ENCODE measurements around the gene JUNB. TPM values are rescaled to one million over a fixed set of nuclear protein-coding genes. Genes with fewer than 3 reads are reported as not detected.

Gene JUNB
- total RNA-seq (2014; rRNA removed; shearing (Covaris generic)): 34.8 and 39.7 TPM in 2 replicates

DNA sequence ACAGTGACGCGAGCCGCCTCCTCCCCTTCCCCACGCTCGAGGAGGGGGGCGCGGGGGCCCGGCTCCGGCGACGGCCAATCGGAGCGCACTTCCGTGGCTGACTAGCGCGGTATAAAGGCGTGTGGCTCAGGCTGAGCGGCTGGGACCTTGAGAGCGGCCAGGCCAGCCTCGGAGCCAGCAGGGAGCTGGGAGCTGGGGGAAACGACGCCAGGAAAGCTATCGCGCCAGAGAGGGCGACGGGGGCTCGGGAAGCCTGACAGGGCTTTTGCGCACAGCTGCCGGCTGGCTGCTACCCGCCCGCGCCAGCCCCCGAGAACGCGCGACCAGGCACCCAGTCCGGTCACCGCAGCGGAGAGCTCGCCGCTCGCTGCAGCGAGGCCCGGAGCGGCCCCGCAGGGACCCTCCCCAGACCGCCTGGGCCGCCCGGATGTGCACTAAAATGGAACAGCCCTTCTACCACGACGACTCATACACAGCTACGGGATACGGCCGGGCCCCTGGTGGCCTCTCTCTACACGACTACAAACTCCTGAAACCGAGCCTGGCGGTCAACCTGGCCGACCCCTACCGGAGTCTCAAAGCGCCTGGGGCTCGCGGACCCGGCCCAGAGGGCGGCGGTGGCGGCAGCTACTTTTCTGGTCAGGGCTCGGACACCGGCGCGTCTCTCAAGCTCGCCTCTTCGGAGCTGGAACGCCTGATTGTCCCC lies at the start of gene JUNB:
Gene JUNB, plus strand, starts transcription at position 142 of the 706 bp plus-strand sequence. Its CDS starts 286 bp downstream, at position 428.
- Histone ChIP-seq H3K27ac (peak within 1 kb of the TSS; percentile 20), H3K4me1 (peaks cover 24% of the 10 kb centered on the region), H3K27me3 (no peaks in the 10 kb centered on the region), H3K4me3 (peak within 1 kb of the TSS; percentile 80), H3K9me3 (replicated peaks) (no peaks in the 10 kb centered on the region), H3K36me3 (no peaks in the 10 kb centered on the region)
- peak; percentile 98 to 99 for DNase-seq

DNA sequence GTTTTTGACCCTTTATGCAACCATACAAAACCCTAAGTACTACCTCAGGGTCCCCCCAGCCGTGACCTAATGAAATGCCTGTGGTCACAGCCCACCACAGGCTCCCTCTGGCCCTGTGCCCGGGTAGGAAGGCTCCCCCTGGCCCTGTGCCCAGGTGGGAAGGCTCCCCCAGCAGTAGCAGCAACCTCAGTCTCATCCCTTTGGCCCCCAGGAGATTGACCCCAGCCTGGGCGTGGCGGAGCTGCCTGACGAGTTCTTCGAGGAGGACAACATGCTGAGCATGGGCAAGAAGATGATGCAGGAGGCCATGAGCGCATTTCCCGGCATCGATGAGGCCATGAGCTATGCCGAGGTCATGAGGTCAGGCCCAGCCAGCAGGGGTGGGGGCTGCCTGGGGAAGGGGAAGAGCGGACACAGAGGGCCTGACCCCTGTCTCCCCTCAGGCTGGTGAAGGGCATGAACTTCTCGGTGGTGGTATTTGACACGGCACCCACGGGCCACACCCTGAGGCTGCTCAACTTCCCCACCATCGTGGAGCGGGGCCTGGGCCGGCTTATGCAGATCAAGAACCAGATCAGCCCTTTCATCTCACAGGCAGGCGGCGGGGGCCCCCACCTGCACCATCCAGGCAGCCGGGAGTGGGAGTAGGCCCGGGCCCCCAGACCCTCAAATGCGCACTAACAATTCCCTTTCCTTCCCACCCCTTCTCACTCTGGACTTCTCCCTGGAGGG lies 46.0 kb upstream of the JUNB start:
- Histone ChIP-seq H3K27me3 (no peaks in the 10 kb centered on the region; the same call in 1 of the 2 replicates), H3K27ac (no peak overlapping the region), H3K4me3 (no peak overlapping the region), H3K36me3 (peaks cover 20% of the 10 kb centered on the region), H3K9me3 (replicated peaks) (no peaks in the 10 kb centered on the region), H3K4me1 (peaks cover 35% of the 10 kb centered on the region)
- DNase-seq: peak; percentile 92 to 95

GRCh38 chr19:12748489-12748888 lies 42.8 kb upstream of the JUNB start:
- no peak overlapping the region for H3K27ac ChIP-seq
- no peak for DNase-seq
- peaks cover 15% of the 10 kb centered on the region for H3K36me3 ChIP-seq
- no peak overlapping the region for H3K4me3 ChIP-seq
- H3K27me3 ChIP-seq: peaks cover 20% of the 10 kb centered on the region
- no peaks in the 10 kb centered on the region for H3K9me3 ChIP-seq (replicated peaks)
- H3K4me1 ChIP-seq: peaks cover 42% of the 10 kb centered on the region

DNA sequence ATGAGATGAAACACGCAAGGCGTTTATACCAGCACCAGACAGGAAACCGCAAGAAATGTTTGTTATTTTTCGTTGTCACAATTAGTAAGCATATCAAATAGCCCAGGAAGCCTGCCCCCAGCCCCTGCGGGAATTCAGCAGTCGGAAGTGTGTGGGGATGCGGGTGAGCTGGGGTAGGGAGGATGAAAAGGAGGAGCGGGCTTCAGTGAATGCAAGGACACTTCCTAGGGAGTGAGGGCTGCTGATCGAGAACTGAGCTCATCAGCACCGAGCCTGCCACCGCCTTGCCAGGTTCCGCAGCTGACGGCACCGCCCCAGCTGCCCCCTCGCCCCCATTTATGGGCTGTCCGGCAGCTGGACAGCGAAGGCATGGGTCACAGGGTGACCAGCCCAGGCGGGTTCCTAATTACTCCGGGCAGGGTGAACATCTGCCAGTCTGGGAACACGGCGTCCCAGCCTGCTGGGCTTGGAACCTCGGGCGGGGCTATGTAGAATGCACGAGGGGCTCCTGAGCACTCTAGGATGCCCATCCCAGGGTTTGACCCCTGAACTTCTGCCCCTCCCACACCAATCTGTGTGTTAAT lies 41.3 kb upstream of the JUNB start:
- DNase-seq: peak; percentile 71 to 72
- H3K4me3 ChIP-seq: peak overlapping the region; percentile 8; the same call in 1 of the 2 replicates

DNA sequence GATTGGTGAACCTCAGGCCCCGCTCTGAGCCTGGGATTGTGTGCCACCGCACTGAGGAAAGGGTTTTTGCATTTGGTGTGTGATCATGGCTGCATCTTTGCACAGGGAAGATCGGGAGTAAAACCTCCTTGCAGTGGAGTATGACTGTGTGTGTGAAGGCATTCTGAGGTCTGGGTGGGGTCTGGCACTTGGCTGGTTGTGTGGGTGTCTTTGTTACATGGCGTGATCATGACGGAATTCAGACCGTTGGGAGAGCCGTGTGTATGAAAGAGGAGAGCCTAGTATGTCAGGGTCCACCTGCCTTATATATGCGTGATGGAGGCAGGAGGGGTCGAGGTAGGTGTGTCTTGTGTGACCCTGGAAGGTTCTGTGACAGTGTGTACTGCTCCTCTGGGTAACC lies 40.4 kb upstream of the JUNB start:
- Histone ChIP-seq H3K27ac (no peak overlapping the region), H3K9me3 (replicated peaks) (no peaks in the 10 kb centered on the region), H3K4me3 (no peak overlapping the region), H3K27me3 (peaks cover 20% of the 10 kb centered on the region), H3K4me1 (peaks cover 25% of the 10 kb centered on the region), H3K36me3 (peaks cover 15% of the 10 kb centered on the region)
- DNase-seq: no peak

More for the DNA sequence above, 41.3 kb upstream of the JUNB start:
- Histone ChIP-seq H3K27me3 (peaks cover 20% of the 10 kb centered on the region), H3K36me3 (peaks cover 15% of the 10 kb centered on the region), H3K9me3 (replicated peaks) (no peaks in the 10 kb centered on the region), H3K4me1 (peaks cover 32% of the 10 kb centered on the region), H3K27ac (no peak overlapping the region)

- H3K4me3 ChIP-seq: no peak within 1 kb of the TSS
- H3K9me3 ChIP-seq (replicated peaks): no peaks in the 10 kb centered on the region
- H3K4me1 ChIP-seq: peaks cover 25% of the 10 kb centered on the region
- H3K27me3 ChIP-seq: peaks cover 20% of the 10 kb centered on the region
- DNase-seq: no peak
- H3K27ac ChIP-seq: no peak within 1 kb of the TSS
- H3K36me3 ChIP-seq: peaks cover 7% of the 10 kb centered on the region
These were observed 39.7 kb upstream of the JUNB start, which contains the start of gene BEST2 for GRCh38 chr19:12751635-12752034. Gene BEST2, plus strand, starts transcription at chr19:12751791. Its CDS starts 802 bp downstream, at chr19:12752593.

DNA sequence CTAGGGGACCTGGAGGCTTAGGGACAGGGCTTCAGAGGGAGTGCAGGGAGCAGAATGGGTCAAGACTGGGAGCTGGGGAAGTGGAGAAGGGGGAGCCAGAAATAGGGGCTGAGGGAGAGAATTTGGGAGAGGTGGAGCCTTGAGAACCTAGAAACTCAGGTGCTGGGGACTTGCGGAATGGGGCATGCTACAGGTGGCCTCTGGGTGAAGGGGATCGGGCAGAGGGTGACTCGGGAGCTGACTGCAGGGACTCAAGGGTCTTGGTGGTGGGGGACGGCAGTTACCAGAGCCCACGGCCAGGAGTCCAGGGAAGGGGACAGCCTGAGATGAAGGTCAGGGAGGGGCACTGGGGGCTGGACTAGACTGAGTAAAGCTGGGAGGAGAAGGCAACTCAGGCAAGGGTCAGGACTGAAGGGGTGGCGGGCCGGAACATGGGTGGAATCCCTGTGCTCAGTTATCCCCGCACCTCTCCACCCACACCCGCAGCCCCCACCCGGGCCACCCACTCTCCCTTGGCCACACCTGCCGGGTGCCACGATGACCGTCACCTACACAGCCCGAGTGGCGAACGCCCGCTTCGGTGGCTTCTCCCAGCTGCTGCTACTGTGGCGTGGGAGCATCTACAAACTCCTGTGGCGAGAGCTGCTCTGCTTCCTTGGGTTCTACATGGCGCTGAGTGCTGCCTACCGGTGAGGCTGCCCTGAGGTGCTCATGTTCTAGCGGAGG lies 39.1 kb upstream of the JUNB start:
- DNase-seq: no peak
- peaks cover 6% of the 10 kb centered on the region for H3K36me3 ChIP-seq
- peaks cover 20% of the 10 kb centered on the region for H3K27me3 ChIP-seq
- H3K9me3 ChIP-seq (replicated peaks): no peaks in the 10 kb centered on the region
- no peak overlapping the region for H3K27ac ChIP-seq
- H3K4me3 ChIP-seq: no peak overlapping the region
- H3K4me1 ChIP-seq: peaks cover 25% of the 10 kb centered on the region

- H3K27me3 ChIP-seq: peaks cover 20% of the 10 kb centered on the region
- DNase-seq: no peak
- H3K36me3 ChIP-seq: no peaks in the 10 kb centered on the region
- no peak overlapping the region for H3K27ac ChIP-seq
- no peak overlapping the region for H3K4me3 ChIP-seq
- H3K9me3 ChIP-seq (replicated peaks): no peaks in the 10 kb centered on the region
- H3K4me1 ChIP-seq: peaks cover 14% of the 10 kb centered on the region
These were observed 36.7 kb upstream of the JUNB start for GRCh38 chr19:12754465-12755196.

- no peak overlapping the region for H3K27ac ChIP-seq
- H3K9me3 ChIP-seq (replicated peaks): no peaks in the 10 kb centered on the region
- H3K4me1 ChIP-seq: no peaks in the 10 kb centered on the region
- H3K36me3 ChIP-seq: no peaks in the 10 kb centered on the region
- H3K27me3 ChIP-seq: peaks cover 11% of the 10 kb centered on the region
- no peak overlapping the region for H3K4me3 ChIP-seq
- DNase-seq: no peak
These were observed 35.0 kb upstream of the JUNB start for GRCh38 chr19:12756150-12756883.

GRCh38 chr19:12757544-12758274 lies 33.6 kb upstream of the JUNB start:
- H3K27me3 ChIP-seq: no peaks in the 10 kb centered on the region
- H3K36me3 ChIP-seq: no peaks in the 10 kb centered on the region
- peak overlapping the region; percentile 54 for H3K4me3 ChIP-seq
- no peaks in the 10 kb centered on the region for H3K4me1 ChIP-seq
- no peaks in the 10 kb centered on the region for H3K9me3 ChIP-seq (replicated peaks)
- peak; percentile 96 for DNase-seq
- peak overlapping the region; percentile 2; the same call in 1 of the 2 replicates for H3K27ac ChIP-seq

GRCh38 chr19:12759686-12760085 lies 31.6 kb upstream of the JUNB start:
- H3K27me3 ChIP-seq: no peaks in the 10 kb centered on the region
- no peaks in the 10 kb centered on the region for H3K9me3 ChIP-seq (replicated peaks)
- no peaks in the 10 kb centered on the region for H3K4me1 ChIP-seq
- no peak overlapping the region for H3K27ac ChIP-seq
- H3K36me3 ChIP-seq: peaks cover 7% of the 10 kb centered on the region; the same call in 1 of the 2 replicates
- no peak overlapping the region for H3K4me3 ChIP-seq
- no peak for DNase-seq

DNA sequence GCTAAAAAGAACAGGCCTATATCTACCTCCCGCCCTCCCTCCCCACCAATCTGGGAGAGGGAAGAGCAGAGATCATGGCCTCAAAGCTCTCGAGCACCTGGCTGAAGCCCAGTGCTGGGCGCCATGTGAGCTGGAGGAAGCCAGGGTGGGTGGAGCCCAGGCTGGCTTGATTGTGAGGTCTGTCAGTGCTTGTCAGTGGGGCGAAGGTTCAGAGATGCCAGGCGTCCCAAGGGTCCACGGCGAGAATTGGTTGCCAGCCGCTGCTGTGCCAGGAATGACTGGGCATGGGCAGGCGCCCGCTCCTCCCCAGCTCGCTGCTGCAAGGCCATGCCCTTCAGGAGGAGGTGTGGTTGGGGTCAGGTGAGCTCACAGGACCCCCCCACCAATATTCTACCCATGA lies 28.2 kb upstream of the JUNB start:
- peaks cover 7% of the 10 kb centered on the region; the same call in 1 of the 2 replicates for H3K36me3 ChIP-seq
- no peak for DNase-seq
- no peak overlapping the region for H3K27ac ChIP-seq
- H3K4me3 ChIP-seq: no peak overlapping the region
- no peaks in the 10 kb centered on the region for H3K9me3 ChIP-seq (replicated peaks)
- no peaks in the 10 kb centered on the region for H3K4me1 ChIP-seq
- H3K27me3 ChIP-seq: no peaks in the 10 kb centered on the region

GRCh38 chr19:12764698-12765097 lies 26.6 kb upstream of the JUNB start:
- Histone ChIP-seq H3K36me3 (peaks cover 10% of the 10 kb centered on the region; the same call in 1 of the 2 replicates), H3K27me3 (no peaks in the 10 kb centered on the region), H3K9me3 (replicated peaks) (no peaks in the 10 kb centered on the region), H3K4me1 (no peaks in the 10 kb centered on the region), H3K4me3 (no peak overlapping the region), H3K27ac (no peak overlapping the region)
- no peak for DNase-seq
